ENCODE results near the gene SDS.

SDS gene

DNA sequence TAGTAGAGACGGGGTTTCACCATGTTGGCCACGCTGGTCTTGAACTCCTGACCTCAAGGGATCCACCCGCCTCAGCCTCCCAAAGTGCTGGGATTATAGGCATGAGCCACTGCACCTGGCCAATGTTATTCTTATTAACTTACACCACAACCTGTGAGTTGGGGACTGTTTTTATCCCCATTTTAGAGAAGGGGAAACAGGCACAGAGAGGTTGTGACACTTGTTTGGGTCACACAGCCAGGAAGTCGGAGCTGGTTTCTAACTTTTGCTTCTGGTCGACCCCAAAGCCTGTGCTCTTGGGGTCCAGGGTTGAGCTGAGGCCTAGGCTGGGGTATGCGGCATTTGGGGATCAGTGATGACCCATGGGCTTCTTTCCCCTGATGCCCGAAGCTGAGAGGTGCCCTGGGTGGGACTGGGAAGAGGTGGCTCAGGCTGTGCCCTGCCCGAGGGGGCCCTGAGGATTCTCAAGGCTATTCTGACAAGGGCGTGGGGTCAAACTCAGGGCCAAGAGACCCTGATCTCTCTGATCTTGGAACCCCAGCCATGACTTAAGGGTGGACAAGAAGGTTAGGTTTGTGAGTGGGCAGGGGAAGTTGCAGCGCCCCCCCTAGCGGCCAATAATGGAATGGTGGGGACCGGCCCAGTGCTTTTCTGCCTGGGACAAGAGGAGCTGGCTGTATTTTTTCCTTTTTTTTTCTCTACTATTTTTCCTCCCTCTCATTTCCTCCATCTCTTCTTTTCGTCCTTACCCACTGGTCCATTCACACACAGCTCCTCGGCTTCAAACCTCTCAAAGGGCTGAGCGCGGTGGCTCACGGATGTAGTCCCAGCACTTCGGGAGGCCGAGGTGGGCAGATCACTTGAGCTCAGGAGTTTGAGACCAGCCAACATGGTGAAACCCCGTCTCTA is 21.5 kb upstream of the SDS start:
- DNase-seq (ENCODE audit: low read depth) = no peak

DNA sequence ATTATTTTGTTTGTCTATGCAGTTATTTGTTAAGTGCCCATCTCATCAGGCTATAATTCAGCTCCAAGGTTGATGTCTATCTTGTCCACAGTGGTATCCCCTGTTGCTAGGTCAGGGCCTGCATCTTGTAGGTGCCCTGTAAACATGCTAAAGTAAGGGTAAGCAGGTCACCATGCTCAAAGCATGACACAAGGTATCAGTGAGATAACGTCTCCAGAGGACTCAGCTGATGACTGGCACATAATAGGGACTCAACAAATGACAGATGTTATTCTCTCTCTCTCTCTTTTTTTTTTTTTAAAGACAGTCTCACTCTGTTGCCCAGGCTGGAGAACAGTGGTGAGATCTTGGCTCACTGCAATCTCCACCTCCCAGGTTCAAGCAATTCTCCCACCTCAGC is 20.8 kb upstream of the SDS start:
- no peak for DNase-seq (ENCODE audit: low read depth)

DNA sequence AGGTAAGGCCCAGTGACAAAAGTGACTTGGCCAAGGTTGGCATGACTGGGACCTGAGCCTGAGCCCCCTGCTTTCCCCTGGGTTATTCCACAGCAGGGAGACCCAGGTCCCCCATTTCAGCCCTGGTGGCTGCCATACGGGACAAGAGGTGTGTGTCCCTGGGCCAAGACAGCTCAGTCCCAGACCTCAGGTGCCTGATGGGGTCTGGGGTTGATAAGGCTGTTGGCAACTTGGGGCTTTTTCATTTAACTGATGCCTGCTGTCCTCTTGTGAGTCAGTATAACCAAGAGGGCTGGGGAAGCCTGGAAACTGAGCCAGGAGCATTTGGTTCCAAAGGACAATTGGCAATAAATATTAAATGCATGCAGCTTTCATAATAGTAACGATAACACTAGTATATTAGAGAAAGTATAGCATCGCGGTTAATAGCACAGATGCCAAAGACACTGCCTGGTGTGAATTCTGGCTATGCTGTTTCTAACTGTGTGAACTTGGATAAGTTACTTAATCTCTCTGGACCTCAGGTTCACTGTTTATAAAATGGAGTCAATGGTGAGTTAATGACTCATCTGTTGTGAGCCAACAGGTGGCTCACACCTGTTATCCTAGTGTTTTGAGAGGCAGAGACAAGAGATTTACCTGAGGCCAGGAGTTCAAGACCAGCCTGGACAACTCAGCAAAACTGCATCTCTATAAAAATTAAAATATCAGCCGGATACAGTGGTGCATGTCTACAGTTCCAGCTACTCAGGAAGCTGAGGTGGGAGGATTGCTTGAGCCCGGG is 19.4 kb upstream of the SDS start:
- DNase-seq (ENCODE audit: low read depth) = no peak

- DNase-seq (ENCODE audit: low read depth) = peak; percentile 24
Measured at GRCh38 chr12:113422030-113422885, 18.6 kb upstream of the SDS start, which contains the start of gene SDSL. TSS of gene SDSL (plus strand) at chr12:113422380. CDS start at chr12:113427983, 5,603 bp downstream.

GRCh38 chr12:113420996-113421595 is 17.4 kb upstream of the SDS start:
- DNase-seq (ENCODE audit: low read depth) = no peak

DNA sequence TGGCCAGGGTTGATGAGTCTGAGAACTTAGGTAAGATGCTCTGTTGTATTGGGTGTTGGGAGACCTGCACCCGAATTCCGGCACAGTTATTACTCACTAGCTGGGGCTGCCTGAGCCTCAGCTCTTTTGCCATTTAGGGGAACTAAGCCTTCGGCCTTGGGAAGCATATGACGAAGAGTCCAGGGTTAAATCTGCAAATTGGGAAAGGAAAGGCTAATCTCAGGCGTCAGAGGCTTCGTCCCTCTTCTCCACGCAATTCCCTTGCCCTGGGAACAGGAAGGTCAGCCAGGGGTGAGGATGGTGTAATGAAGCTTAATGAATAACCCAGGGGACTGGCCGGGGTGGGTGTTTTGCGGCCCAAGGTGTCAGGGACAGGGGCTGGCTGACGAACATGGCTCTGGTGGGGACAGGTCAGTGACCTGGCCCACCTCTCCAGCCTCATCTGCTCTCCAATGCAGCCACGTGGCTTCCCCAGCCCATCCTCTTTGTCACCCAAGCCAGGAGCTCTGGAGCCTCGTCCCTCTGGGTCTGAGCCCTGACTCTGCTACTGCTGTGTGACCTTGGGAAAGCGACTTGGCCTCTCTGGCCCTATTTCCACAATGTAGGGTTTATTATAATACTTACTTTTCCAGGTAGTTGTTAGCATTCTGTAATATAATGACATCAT is 14.7 kb upstream of the SDS start:
- DNase-seq (ENCODE audit: low read depth) = no peak

DNA sequence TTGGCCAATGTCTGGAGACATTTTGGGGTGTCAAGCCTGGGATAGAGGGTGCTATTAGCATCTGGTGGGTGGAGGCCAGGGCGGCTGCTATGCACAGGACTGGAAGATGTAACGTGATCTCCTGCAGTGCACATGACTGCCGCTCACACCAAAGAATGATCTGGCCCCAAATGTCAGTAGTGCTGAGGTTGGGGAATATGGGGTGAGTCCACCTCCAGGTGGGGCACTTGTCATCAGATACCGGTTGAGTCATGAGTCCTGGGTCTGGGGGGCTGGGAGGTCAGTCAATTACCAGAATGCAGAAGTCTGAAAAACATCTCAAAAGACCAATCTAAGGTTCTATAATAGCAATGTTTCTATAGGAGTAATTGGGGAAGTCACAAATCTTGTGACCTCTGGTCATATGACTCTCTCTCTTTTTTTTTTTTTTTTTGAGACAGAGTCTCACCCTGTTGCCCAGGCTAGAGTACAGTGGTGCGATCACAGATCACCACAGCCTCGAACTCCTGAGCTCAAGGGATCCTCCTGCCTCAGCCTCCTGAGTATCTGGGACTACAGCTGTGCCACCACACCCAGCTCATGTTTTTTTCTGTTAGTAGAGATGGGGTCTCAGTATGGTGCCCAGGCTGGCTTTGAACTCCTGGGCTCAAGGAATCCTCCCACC is 12.5 kb upstream of the SDS start:
- no peak for DNase-seq (ENCODE audit: low read depth)

GRCh38 chr12:113414519-113415038 is 10.9 kb upstream of the SDS start:
- DNase-seq (ENCODE audit: low read depth) = no peak

DNA sequence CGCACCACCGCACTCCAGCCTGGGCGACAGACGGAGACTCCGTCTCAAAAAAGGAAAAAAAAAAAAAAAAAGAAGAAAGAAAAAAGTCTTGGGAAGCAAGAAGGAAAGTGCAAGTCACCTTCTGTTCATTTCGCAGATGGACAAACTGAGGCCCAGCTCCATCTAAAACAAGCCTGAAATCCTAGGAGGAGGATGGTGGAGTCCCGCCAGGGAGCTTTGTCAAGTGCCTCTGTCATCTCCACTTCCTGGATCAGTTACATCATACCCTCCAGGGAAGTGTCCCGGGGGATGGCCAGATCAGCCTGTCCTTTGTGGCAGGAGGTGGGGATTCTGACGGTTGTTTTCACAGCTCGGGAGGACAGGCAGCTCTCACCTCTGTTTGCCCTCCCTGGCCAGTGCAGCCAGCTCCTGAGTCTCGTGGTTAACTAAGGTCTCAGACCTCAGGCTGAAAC is 9.8 kb upstream of the SDS start:
- DNase-seq (ENCODE audit: low read depth) = no peak

DNA sequence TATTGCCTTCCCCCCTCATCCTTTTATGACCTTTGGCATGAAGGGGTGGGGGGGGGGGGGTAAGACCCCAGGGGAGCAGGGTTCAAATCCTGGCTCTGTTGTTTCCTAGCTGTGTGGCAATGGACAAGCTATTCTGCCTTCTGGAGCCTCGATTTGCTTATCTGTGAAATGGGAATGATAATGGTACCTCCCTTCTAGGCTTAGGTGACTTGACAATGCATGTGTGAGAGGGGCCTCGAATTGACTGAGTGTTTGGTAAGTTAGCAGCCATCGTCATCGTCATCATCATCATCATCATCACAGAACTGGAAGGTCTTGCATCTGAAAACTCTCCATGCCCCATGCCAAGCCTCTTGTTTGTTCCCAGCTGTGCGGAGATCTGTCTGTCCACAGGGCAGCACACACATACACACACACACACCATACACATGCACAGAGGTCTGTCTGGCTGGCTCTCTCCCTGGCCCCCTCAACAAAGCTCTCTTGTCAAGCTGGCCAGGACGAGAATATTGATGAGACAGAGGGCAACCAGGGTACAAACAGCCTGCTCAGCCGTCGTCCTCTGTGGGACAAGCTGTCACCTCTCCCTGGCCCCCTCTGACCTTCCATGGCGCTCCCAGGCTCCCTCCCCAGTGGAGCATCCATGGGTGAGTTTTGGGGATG is 5.9 kb upstream of the SDS start:
- DNase-seq (ENCODE audit: low read depth) = no peak

DNA sequence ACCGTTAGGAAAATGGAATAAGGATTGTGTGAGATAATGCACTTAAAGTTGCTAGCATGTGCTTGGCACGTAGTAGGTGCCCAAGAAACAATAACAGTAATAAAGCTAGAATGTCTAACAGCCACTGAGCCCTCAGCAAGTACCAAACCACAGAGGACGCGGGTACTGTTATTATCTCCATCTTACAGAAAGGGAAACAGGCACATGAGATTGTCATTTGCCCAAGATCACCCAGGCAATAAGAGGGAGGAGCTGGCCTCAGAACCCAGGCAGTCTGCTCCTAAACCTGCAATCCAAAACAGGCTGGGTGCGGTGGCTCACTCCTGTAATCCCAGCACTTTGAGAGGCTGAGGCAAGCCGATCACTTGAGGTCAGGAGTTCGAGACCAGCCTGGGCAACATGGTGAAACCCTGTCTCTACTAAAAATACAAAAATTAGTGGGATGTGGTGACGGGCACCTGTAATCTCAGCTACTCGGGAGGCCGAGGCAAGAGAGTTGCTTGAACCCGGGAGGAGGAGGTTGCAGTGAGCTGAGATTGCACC is 5.1 kb upstream of the SDS start:
- no peak for DNase-seq (ENCODE audit: low read depth)

GRCh38 chr12:113407931-113408600 is 4.4 kb upstream of the SDS start:
- DNase-seq (ENCODE audit: low read depth) = peak; percentile 8

DNA sequence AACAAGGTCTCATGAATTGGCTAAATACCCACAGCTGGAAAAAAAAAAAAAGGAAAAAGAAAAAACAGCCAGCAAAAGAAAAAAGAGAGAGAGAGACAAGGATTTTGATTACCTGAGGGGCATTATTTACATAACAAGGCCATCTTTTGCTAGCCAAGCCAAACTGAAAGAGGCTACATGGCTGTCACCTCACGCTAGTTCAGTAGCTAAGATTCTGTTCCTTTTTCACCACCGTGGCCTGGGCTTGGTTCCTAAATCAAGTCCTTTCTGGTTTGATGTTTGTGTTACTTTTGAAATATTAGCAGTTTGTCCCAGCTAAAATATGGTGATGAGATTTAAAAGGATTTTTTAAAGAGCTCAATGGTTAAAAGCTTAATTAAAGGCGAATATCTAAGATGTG is 2.0 kb upstream of the SDS start:
- no peak for DNase-seq (ENCODE audit: low read depth)

- DNase-seq (ENCODE audit: low read depth) = no peak
Measured at GRCh38 chr12:113402586-113403260, 964 bp downstream of the SDS start.

DNA sequence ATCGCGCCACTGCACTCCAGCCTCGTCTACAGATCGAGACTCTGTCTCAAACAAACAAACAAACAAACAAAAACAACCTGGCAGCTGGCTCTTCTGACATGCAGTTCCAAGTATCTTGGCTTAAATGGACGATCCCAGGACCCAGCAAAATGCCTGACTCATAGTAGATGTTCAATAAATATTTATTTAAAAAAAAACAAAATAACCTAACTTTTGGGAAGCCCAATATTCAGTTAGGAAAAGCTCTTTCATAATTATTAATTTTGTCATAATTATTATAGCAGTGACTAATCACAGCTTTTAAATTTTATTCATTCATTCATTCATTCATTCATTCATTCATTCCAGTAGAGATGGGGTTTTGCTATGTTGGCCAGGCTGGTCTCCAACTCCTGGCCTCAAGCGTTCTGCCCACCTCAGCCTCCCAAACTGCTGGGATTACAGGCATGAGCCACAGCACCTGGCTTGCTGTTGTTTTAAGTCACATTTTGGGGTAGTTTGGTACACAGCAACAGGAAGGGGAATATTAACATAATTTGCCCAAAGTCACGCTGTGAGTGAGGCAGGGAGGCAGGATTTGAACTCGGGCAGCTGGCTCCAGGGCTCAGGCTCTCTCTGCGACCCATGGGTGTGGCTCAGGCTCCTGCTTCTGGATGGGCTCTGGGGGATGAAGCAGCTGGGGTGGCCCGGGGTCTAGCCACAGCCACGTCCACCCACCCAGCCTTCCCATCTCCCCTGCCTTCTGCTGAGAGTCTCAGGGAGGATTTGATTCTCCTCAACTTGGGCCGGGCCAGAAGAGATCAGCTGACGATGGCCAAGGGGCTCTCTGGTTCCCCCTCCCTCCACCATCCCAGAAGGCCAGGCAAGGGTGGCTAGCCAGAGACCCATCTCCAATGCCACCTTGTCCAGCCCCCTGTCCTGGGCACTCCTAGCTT is 2.4 kb downstream of the SDS start:
- DNase-seq (ENCODE audit: low read depth) = no peak

DNA sequence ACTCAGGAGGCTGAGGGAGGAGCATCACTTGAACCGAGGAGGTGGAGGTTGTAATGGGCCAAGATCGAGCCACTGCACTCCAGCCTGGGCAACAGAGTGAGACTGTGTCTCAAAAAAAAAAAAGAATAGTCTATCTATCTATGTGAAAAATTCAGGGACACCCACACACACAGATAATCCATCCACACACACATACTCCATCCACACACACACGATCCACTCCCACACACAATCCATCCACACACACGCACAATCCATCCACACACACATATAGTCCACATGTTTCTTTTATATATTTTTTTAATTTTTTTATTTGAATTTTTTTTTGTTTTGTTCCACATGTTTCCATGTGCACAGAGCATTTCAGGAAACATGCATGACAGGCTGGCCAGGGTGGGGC is 3.3 kb downstream of the SDS start:
- DNase-seq (ENCODE audit: low read depth) = no peak

DNA sequence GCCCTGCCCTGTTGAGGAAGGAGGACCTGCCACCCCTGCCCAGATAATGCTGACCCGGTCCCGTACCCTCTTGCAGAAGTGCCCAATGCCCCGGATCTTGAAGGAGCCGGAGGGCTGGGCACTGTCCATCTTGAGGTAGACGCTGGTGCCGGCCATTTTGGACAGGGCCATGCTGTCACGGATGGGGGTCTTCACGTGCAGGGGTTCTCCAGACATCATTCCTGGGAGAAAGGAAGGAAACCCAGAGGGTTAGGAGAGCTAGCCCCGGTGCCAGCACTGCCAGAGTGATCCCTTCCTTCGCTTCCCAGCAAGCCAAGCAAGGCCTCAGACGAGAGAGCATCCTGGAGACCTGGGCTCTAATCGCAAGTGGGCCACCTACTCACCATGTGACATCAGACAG is 4.2 kb downstream of the SDS start:
- DNase-seq (ENCODE audit: low read depth) = no peak

All from non-pigmented ciliary epithelial cell (primary cell).